Glomerular visceral epithelial cell (primary cell): ENCODE results near the gene LTBP4.
"Not testable (repeated sequence)": the region's sequence is repeated elsewhere in the genome, so short reads cannot be mapped to it uniquely, and the experiment has no call there.

Experiments used
- DNase-seq: peaks from one replicate; pipeline ENCODE4 v3.0.0-alpha.2; 2016; ENCODE audit errors: extremely low spot score

LTBP4 gene

DNA sequence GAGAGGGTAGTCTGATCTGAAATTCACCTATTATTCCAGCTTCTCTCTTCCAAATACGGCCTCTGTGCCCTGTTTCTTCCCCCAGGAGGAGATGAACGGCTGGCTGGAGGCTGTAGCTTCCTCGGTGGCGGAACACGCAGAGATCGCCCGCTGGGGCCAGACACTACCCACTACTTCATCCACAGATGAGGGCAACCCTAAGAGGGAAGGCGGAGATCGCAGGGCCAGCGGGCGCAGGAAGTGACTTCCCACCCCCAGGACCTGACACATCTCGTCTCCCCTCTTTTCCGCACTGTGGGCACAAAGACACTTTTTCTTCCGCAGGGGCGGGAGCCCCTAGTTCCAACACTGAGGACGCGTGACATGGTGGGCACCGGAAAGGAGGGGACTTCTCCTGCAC, 25.8 kb upstream of the LTBP4 start:
- DNase-seq = no peak

DNA sequence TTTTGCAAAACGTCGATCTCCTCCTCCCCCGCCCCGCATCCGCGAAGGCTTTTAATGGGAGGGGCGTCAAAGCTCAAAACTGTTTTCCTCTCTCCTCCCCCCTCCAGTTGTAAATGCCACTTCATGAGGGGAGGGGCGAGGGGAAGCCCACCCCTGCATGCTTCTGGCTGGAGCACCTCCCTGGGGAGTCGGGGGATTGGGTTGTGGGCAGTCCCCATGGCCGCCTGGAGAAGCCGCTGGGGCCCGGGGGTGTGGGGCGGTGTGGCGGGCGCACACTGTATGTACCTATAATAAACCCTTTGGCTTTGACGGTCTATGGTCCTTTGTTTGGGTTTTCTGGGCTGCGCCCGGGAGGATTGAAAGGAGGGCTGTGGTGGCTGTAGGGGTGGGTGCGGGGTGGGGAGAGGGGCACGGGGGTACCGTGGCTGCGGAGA, 25.0 kb upstream of the LTBP4 start:
- DNase-seq = no peak

DNA sequence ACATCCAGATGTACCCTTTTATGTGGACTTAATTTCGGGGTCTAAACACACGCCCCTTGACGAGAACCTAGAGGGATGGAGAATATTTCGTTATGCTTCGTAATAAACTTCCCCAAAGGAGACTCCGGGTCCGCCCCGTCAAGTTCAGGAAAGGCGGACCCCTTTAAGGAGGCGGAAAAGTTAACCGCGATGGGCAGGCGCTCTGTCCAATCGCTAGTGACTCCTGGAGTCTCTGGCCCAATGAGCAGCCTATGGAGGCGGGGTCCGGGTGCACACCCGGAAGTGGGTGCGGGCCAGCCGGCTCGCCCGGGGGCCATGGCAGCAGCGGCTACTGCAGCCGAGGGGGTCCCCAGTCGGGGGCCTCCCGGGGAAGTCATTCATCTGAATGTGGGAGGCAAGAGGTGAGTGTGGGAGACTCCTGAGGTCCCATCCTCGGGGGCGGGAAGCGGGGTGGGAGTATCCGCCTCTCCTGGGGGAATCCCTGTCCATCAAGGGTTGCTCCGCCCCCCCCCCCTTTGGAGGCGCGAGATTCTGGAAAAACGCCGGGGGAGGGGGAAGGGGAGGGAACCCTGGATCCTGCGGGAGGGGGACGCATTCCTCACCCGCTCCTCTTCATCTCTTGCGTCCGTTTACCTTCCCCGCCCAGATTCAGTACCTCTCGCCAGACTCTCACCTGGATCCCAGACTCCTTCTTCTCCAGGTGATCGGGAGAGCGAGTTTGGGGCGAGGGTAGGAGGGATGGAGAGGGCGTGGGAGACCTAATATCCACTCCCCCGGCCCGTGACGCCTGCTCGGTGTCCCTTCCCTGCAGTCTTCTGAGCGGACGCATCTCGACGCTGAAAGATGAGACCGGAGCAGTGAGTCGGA, 24.4 kb upstream of the LTBP4 start, which contains the start of gene SHKBP1:
Gene SHKBP1 (plus strand): TSS at position 289 of the 867 bp plus-strand sequence. CDS start 27 bp downstream, at position 316.
- peak; percentile 95 for DNase-seq

DNA sequence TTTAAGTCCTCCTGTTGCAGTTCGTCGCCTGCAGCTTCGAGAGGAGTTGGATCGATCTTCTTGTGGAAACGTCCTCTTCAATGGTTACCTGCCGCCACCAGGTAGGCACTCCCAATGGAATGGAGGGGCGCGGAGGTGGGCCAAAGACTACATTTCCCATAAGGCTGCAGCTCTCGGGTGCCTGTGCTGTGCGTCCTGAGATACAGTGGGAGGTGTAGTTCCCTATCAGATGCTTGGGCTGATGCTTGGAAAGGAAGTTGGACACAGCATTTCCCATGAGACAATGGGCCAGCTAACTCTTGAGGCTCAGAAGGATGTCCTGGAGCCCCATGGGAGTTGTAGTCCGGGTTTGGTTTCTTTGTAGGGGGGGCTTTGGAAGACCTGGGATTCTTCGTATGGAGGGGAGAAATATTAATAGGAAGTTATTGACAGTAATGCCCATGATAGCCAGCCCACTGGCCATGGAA, 22.7 kb upstream of the LTBP4 start:
- DNase-seq = no peak

DNA sequence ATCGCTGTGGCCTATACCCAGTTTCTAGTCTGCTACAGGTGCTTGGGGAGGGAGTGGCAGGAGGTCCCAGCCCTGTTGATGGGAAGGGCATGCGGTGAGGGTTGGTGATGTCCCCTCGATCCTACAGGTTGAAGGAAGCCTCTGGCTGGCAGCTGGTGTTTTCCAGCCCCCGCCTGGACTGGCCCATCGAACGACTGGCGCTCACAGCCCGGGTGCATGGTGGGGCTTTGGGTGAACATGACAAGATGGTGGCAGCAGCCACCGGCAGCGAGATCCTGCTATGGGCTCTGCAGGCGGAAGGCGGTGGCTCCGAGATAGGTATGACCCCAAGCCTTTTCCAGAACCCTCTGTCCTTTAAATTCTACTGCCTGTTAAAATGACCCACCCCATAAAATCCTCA, 20.6 kb upstream of the LTBP4 start:
- no peak for DNase-seq

DNA sequence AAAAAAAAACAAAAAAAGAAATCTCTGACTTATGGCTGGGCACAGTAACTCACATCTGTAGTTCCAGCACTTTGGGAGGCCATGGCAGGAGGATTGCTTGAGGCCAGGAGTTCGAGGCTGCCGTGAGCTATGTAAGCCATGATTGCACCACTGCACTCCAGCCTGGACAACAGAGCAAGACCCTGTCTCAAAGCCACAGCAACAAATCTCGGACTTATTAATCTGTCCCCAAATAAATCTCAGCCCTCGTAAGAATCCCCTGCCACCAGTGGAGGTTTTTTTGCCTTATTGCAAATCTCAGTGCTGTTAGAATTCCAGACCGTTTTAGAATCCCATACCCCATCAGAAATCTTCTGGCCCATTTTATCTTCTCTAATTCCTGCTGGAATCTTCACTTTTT, 19.6 kb upstream of the LTBP4 start:
- no peak for DNase-seq

DNA sequence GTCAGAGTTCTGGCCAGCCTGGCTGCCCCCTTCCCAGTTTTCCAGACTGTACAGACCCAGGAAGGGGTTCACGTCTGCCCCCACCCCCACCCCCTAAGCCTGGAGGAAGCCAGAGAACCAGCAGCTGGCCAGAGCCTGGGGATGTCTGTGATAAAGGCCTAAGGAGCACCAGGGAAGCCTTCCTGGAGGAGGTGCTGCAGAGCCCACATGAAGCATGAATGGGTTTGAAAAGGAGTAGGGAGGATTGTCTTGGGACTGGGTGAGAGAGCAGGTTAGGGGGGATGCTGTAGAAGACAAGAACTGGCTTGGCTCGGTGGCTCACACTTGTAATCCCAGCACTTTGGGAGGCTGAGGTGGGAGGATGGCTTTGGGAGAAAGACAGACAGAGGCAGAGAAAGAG, 18.7 kb upstream of the LTBP4 start:
- no peak for DNase-seq

DNA sequence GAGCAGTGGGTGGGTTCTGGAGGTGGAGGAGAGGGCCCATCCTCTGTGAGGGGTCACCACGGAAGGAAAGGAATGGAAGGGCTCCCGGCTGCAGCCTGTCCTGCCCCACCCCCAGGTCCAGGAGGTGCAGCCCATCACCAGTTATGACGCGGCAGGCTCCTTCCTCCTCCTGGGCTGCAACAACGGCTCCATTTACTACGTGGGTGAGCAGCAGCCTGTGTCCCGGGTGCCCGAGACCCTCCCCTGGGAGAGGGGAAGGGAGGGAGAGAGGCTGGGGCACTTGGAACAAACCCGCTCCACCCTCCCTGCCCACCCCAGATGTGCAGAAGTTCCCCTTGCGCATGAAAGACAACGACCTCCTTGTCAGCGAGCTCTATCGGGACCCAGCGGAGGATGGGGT, 17.9 kb upstream of the LTBP4 start:
- DNase-seq = no peak

DNA sequence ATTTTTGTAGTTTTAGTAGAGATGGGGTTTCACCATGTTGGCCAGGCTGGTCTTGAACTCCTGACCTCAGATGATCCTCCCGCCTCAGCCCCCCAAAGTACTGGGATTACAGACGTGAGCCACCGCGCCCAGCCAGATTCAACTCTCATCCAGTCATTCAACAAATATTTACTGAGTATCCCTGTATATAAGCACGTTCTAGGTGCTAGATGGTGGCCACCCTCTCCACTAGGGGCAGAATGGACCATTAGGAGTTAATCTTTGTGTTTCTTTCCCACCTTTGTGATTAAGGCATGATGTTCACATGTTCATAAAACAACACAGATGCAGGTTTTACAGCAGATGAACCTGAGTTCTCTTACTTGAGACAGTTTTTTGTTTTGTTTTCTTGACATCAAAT, 17.2 kb upstream of the LTBP4 start:
- DNase-seq = peak; percentile 69

DNA sequence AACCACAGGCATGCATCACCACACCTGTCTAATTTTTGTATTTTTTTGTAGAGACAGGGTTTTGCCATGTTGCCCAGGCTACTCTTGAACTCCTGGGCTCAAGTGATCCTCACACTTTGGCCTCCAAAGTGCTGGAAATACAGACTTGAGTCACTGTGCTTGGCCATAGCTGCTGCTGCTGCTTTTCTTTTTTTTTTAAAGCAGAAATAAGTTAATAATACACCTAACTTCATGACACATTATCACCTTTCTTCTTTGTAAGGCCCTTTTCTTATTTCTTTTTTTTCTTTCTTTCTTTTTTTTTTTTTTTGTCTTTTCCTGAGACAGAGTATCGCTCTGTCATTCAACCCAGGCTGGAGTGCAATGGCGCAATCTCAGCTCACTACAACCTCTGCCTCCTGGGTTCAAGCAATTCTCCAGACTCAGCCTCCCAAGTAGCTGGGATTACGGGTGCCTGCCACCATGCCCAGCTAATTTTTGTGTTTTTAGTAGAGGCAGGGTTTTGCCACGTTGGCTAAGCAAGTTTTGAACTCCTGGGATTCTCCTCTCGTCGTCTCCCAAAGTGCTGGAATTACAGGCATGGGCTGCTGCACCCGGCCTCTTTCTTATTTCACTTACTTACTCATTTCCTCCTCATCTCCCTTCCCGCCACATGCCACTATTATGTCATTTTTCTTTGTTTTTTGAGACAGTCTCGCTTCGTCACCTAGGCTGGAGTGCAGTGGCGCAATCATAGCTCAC, 15.8 kb upstream of the LTBP4 start:
- DNase-seq = peak; percentile 91

DNA sequence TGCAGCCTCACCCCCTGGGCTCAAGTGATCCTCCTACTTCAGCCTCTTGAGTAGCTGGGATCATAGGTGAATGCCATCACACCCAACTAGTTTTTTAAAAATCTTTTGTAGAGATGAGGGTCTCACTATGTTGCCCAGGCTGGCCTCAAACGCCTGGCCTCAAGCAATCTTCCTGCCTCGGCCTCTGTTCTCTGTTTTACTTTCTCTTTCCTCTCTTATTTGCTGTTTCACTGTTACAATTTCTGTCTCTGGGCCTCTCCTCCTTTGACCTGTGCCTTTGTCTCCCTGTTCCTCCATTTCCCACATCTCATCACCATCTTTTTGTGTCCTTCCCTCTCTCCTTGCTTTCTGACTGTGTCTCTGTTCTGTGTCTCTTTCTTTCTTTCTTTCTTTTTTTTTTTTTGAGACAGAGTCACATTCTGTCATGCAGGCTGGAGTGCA, 15.2 kb upstream of the LTBP4 start:
- no peak for DNase-seq

DNA sequence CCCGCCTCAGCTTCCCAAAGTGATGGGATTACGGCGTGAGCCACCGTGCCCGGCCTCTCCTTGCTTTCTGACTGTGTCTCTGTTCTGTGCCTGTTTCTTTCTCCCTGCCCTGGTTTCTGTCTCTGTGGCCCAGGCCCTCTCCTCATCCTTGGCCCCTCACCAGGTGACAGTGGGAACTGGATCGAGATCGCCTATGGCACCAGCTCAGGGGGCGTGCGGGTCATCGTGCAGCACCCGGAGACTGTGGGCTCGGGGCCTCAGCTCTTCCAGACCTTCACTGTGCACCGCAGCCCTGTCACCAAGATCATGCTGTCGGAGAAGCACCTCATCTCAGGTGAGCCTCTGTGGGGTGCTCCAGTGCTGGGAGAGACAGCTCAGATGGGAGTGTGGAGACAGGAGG, 14.6 kb upstream of the LTBP4 start:
- DNase-seq = no peak

DNA sequence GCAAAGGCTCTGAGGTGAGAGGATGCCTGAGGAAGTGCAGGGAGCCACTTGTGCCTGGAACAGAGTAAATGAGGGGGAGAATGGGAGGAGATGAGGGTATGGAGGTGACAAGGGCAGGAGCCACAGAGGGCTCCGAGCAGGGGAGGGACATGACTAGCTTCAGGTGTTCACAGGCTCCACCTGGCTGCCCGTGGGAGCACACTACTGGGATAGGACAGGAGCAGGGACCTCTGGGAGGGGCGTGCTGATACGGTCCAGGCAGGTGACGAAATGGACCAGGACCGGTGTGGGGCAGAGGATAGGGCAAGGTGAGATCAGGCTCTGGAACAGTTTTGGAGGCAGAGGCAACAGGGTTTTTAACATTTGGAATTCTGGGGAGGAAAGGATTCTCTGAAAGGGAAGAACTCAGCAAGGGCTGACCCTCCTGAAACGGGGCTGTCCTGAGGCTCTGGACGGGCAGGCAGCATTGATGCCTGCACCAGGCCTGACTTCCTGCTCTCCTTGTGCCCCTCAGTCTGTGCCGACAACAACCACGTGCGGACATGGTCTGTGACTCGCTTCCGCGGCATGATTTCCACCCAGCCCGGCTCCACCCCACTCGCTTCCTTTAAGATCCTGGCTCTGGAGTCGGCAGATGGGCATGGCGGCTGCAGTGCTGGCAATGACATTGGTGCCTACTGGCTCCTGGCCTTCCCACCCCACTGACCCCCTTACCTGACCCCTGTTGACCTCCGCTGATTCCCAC, 12.9 kb upstream of the LTBP4 start:
- peak; percentile 84 for DNase-seq

DNA sequence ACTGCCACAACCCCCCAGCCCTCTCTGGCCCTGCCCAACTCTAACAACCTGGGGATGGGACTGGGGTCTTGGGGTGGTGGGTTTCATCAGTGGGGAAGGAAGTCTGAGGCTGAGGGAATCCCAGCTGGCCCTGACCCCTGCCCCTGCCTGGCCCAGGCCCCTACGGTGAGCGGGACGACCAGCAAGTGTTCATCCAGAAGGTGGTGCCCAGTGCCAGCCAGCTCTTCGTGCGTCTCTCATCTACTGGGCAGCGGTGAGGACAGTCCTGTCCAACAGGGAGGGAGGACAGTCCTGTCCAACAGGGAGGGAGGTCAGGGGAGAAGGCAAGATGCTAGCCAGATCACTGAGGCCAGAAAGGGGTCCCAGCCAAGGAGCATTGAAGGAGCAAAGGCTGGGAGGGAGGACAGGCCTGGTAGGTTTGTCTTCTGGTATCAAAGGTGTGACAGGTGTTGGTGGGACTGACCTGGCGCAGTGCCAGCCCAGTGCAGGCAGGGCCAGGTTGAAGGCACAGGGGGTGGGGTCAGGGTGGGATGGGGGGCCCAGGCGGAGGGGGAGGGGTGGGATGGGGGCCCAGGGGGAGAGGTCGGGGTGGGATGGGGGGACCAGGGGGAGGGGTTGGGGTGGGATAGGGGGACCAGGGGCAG, 12.1 kb upstream of the LTBP4 start:
- DNase-seq = no peak

DNA sequence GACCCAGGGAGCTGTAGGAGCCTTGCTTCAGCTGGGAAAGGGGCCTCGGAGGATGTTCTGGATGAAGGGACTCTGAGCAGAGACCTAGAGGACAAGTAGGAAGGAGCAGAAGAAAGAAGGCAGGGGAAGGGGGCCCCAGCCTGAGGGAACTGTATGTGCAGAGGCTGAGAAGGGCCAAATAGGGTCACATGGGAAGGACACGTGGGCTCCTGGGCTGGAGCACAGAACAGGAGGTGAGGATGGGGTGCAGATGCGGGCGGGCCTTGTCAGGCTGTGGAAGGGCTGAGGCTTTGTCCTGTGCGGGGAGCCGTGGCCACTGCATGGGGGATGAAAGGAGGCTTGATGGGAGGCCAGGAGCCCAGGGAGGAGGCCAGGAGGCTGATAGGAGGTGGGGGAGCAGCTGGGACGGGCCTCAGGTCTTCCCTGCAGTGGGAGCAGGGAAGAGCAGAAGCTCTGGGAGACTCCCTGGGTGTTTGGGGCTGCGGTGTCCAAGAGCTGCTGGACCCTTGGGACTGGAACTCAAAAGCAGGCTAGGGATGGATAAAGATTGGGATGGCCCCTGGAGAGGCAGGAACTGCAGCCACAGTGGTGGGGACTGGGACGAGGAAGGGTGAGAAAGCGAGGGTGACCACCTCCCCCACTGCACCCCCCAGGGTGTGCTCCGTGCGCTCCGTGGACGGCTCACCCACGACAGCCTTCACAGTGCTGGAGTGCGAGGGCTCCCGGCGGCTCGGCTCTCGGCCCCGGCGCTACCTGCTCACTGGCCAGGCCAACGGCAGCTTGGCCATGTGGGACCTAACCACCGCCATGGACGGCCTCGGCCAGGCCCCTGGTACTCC, 11.4 kb upstream of the LTBP4 start:
- DNase-seq = no peak

DNA sequence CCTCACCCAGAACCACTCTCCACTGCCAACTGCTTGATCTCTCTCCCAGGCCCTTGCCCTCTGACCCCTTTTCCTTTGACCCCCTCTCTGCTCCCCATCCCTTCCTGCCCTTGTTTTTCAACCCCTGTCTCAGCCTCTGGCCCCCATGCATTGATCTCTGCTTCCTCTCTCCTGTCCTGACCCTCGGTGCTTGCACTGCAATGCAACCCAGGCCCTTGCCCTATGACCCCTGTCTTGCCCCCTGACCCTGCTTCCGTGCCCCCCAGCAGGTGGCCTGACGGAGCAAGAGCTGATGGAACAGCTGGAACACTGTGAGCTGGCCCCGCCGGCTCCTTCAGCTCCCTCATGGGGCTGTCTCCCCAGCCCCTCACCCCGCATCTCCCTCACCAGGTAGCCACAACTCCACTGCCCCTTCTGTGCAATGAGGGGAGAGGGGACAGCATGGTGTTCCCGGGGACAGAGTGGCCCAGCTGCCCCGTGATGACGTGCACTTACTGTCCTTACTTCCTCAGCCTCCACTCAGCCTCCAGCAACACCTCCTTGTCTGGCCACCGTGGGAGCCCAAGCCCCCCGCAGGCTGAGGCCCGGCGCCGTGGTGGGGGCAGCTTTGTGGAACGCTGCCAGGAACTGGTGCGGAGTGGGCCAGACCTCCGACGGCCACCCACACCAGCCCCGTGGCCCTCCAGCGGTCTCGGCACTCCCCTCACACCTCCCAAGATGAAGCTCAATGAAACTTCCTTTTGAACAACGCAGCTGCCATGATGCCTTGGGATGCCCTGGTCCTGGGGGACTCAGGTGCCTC, 10.5 kb upstream of the LTBP4 start:
- no peak for DNase-seq

DNA sequence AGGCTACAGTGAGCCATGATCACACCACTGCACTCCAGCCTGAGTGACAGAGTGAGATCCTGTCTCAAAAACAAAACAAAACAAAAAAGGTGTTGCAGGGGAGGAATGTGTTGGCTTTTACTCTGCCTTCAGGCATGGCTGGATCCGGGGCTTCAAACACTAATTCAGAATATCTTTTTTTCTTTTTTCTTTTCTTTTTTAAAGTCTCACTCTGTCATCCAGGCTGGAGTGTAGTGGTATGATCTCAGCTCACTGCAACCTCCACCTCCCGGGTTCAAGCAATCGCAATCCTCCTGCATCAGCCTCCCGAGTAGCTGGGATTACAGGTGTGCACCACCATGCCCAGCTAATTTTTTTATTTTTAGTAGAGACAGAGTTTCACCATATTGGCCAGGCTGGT, 9.4 kb upstream of the LTBP4 start:
- DNase-seq = not testable (repeated sequence)

DNA sequence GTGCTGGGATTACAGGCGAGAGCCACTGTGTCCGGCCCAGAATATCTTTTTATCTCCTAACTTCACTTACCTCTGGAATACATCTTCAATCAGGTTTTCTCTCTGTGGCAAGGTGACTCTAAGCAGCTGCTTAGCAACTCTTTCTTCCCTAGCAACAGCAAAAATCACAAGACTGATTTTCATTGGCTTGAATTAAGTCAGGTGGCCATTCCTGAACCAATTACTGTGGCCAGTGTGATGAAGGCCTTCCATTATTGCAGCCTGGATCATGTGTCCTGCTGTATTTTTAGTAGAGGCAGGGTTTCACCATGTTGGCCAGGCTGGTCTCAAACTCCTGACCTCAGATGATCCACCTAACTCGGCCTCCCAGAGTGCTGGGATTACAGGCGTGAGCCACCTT, 9.0 kb upstream of the LTBP4 start:
- DNase-seq = peak; percentile 69

DNA sequence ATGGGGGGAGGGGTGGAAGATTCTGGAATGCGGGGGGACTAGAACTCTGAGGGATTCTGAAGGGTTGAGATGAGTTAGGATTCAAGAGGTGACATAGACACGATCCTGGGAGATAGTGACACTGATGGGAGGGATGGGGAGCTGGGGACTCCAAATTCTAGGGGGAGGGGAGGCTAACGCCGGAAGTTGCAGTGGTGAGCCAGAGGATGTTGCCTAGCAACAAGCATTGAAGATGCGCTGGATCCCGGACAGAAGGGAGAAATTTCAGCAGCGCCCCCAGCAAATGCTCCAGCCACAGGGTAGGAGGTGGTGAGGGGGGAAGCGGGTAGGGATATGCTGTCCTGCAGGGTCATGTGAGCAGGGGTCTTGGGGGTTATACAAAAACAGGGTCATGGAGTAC, 6.9 kb upstream of the LTBP4 start:
- no peak for DNase-seq

DNA sequence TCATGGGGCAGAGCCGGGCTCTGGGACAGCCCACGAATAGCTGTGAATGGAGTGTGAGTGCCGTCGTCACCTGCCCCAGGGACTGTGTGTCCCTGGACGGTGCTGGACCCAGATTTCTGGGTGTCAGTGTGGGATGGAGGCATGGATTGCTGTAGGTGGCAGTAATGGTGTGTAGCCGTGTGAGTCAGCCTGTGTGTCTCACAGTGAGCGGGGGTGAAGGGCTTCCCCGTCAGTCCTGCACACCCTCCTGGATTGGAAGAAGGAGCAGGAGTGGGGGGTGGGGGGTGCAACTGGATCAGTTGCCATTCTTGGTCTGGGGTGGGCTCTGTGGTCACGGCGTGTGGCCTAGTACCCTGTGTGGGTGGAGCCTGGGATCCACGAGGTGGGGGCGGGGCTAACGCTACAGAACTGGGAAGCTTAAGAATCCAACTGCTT, 6.5 kb upstream of the LTBP4 start:
- DNase-seq = peak; percentile 74
